Neural crest cell (in vitro differentiated cells): ENCODE data around the gene ATXN7L3B. TPM values are rescaled to one million over a fixed set of nuclear protein-coding genes. Genes with fewer than 3 reads are reported as not detected.

Experiments used
- DNase-seq: peaks from one replicate; pipeline ENCODE4 v3.0.0; 2021; ENCODE audit warnings: low read depth, mixed read lengths, low spot score
- H3K27ac Mint-ChIP-seq: one replicate; pipeline ENCODE4 v1.8.0; 2021; ENCODE audit warnings: mild to moderate bottlenecking, mixed read lengths; ENCODE audit not compliant: unreplicated experiment
- H3K27me3 Mint-ChIP-seq: 2 replicates; pipeline ENCODE4 v1.8.0; 2021; ENCODE audit warnings: low read depth, mild to moderate bottlenecking, mixed read lengths
- H3K36me3 Mint-ChIP-seq: 2 replicates; pipeline ENCODE4 v1.8.0; 2021; ENCODE audit warnings: low read depth, mild to moderate bottlenecking, mixed read lengths
- H3K4me1 Mint-ChIP-seq: 2 replicates; pipeline ENCODE4 v1.8.0; 2021; ENCODE audit warnings: mixed read lengths
- H3K4me3 Mint-ChIP-seq: one replicate; pipeline ENCODE4 v1.8.0; 2021; ENCODE audit warnings: mild to moderate bottlenecking, mixed read lengths
- H3K9me3 Mint-ChIP-seq: 2 replicates; pipeline ENCODE4 v1.8.0; 2021; ENCODE audit warnings: mixed read lengths
- total RNA-seq: library from RNA; stranded (reverse); gene quantifications from 2 replicates; pipeline ENCODE4 v1.2.1, GENCODE V29; 2021
- TF ChIP-seq, protein P1 (sequence below): fragments of 200-600 bp; sonication (generic); conservative IDR thresholded peaks from 2 replicates; pipeline ENCODE4 v1.5.0; 2021; ENCODE audit warnings: antibody characterized with exemption, mild to moderate bottlenecking

The ATXN7L3B gene
- total RNA-seq, 1 donor from 2014 or later = 59.7 TPM

DNA sequence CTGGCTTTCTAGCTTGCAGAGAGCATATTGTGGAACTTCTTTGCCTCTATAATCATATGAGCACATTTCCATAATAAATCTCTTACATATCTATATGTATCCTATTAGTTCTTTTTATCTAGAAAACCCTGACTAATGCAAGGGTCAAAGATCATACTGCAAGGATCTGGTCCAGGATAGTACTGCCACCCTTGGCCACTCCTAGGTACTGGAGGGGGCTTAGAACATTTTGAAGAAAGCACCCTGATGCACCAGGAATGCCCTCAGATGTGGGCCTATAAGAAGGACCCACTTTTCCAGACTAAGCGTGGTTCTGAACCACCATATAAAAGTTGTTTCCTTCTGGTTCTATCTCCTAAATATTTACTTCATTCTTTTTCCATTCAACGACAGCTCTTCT lies 14.6 kb downstream of the ATXN7L3B start:
- Mint-ChIP-seq H3K4me1 (no peaks in the 10 kb centered on the region), H3K27ac (no peak overlapping the region), H3K9me3 (no peaks in the 10 kb centered on the region), H3K27me3 (no peaks in the 10 kb centered on the region), H3K36me3 (no peaks in the 10 kb centered on the region), H3K4me3 (no peak overlapping the region)
- DNase-seq = no peak
- TF ChIP-seq, protein P1, sequence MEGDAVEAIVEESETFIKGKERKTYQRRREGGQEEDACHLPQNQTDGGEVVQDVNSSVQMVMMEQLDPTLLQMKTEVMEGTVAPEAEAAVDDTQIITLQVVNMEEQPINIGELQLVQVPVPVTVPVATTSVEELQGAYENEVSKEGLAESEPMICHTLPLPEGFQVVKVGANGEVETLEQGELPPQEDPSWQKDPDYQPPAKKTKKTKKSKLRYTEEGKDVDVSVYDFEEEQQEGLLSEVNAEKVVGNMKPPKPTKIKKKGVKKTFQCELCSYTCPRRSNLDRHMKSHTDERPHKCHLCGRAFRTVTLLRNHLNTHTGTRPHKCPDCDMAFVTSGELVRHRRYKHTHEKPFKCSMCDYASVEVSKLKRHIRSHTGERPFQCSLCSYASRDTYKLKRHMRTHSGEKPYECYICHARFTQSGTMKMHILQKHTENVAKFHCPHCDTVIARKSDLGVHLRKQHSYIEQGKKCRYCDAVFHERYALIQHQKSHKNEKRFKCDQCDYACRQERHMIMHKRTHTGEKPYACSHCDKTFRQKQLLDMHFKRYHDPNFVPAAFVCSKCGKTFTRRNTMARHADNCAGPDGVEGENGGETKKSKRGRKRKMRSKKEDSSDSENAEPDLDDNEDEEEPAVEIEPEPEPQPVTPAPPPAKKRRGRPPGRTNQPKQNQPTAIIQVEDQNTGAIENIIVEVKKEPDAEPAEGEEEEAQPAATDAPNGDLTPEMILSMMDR = no peak

DNA sequence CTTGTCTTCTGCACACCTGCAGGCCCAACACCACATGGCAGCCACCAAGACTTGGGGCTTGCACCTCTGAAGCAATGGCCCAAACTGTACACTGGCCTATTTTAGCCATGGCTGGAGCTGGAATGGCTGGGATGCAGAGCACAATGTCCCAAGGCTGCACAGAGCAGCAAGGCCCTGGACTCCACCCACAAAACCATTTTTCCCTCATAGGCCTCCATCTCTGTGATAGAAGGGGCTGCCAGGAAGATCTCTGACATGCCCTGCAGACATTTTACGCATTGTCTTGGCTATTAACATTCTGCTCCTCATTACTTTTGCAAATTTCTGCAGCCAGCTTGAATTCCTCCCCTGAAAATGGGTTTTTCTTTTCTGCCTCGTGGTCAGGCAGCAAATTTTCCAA lies 22.1 kb downstream of the ATXN7L3B start:
- no peak for DNase-seq
- Mint-ChIP-seq H3K4me1 (peaks cover 6% of the 10 kb centered on the region), H3K27ac (no peak overlapping the region), H3K27me3 (no peaks in the 10 kb centered on the region), H3K4me3 (no peak overlapping the region), H3K36me3 (no peaks in the 10 kb centered on the region), H3K9me3 (peaks cover 6% of the 10 kb centered on the region)
- TF ChIP-seq, protein P1 = no peak

DNA sequence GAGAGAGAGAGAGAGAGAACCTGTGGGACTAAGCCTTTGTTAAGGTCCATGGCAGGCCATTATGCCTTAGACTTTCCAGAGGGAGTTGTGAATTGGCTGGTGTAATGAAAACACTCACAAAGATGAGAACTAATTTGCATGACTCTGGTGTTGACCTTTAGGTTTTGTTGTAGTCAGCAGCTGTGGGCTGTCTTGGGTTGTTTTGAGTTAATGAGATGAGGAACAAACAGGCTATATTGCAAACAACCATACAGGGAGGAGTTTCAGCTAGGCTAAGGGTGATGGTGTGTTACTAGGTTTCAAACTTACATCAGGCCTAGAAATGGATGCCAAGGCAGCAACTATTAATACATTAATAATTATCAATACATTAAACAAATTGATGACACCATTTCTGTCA lies 26.3 kb downstream of the ATXN7L3B start:
- TF ChIP-seq, protein P1 = no peak
- Mint-ChIP-seq H3K36me3 (no peaks in the 10 kb centered on the region), H3K4me3 (no peak overlapping the region), H3K27ac (no peak overlapping the region), H3K4me1 (peaks cover 6% of the 10 kb centered on the region), H3K9me3 (peaks cover 4% of the 10 kb centered on the region), H3K27me3 (no peaks in the 10 kb centered on the region)
- no peak for DNase-seq

DNA sequence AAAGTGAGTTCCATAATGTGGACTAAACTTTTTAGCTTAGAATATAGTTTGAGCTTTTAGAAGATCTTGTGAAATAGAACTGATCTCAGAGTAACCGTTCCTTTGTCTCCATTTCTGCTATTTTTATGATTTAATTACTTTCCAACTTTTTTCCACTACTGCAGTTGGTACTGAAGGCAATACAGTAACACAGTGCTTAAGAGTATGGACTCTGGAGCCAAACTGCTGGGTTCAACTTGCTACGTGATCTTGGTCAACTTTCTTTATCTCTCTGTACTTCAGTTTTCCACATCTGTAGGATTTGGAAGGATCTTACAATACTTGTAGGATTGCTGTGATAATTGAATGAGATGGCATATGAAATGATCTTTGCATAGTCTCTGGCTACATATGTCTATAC lies 40.9 kb downstream of the ATXN7L3B start:
- no peak overlapping the region for H3K27ac Mint-ChIP-seq
- TF ChIP-seq, protein P1 = no peak
- H3K36me3 Mint-ChIP-seq = no peaks in the 10 kb centered on the region
- no peaks in the 10 kb centered on the region for H3K4me1 Mint-ChIP-seq
- DNase-seq = no peak
- H3K4me3 Mint-ChIP-seq = no peak overlapping the region
- H3K9me3 Mint-ChIP-seq = no peaks in the 10 kb centered on the region
- H3K27me3 Mint-ChIP-seq = no peaks in the 10 kb centered on the region

DNA sequence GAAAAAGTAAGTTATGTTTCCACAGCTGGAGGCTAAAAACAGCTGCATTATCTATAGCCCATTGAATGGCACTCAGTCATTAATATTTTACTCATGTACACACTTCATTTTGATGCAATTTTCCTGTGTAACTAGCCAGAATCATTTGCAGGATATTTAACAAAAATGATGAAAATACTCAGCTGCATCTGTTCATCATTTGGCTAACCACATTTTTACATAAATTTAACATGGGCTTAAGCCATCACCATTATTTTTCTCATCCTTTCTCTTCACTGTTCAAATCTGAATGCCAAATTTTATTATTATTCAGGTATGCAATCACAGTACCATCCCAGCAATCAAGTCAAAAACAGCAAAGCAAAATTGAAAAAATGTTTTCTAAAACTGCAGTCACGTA lies 41.8 kb downstream of the ATXN7L3B start:
- H3K36me3 Mint-ChIP-seq = no peaks in the 10 kb centered on the region
- H3K27me3 Mint-ChIP-seq = no peaks in the 10 kb centered on the region
- no peak for DNase-seq
- TF ChIP-seq, protein P1 = no peak
- H3K4me1 Mint-ChIP-seq = no peaks in the 10 kb centered on the region
- H3K9me3 Mint-ChIP-seq = no peaks in the 10 kb centered on the region
- H3K4me3 Mint-ChIP-seq = no peak overlapping the region
- no peak overlapping the region for H3K27ac Mint-ChIP-seq

DNA sequence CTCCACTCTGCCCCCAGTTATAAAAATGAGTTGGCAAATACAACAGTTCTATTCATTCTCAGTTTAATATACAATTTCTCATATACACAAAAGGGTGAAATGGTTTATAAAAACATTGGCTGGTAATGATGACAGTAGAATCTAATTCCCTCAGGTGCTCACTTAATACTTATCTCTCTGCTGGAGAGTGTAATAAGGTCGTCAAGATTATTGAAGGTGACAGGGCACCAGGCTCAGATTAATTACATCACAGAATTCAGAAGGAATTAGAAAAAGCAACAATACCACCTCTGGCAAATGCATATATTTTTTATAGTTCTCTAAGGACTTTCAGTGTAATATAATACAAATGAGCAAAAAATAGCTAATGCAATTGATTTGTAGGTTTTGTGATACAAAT lies 42.3 kb downstream of the ATXN7L3B start:
- TF ChIP-seq, protein P1 = no peak
- no peaks in the 10 kb centered on the region for H3K9me3 Mint-ChIP-seq
- DNase-seq = no peak
- H3K4me1 Mint-ChIP-seq = no peaks in the 10 kb centered on the region
- no peaks in the 10 kb centered on the region for H3K27me3 Mint-ChIP-seq
- no peak overlapping the region for H3K27ac Mint-ChIP-seq
- no peak overlapping the region for H3K4me3 Mint-ChIP-seq
- no peaks in the 10 kb centered on the region for H3K36me3 Mint-ChIP-seq
